ENCODE data around the gene KCNIP4.

KCNIP4 gene

DNA sequence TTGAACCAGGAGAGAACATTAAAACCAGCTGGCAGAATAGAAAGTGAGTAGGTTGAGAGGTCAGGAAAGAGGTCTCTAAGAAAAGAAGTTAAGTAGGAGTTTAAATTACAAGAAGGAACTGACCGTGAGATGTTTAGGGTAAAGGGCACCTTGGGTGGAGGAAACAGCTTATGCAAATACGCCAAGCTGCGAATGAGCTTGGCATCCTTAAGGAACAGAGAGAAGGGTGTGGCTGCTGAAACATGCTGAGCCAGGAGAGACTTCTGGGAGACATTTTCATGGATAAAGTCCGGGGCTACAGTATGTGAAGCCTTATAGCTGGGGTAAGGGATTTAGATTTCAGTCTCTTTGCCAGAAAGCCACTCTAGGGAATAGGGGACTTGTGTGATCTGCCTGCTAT, 249.1 kb downstream of the KCNIP4 start:
- in situ Hi-C loops (cut with MboI; ENCODE audit: low sequenced_read_pairs): no loop called here

DNA sequence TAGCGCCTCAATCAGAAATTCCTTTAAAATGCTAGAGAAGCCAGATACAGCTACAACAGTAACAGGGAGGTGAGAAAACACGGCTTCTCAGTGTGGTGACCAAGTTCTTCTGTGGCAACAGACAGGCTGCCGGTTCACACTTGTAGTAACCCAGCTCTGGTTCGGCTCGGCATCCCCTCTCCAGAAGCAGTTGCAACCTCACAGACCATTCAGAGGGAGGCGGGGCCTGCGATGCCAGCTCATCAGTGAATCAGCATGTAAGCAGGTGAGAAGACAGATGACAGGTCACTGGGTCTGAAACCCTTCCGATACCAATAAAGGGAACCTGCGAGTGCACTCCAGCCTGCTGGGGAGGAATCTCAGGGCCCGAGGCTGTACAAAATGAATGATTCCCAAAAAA, 251.0 kb downstream of the KCNIP4 start:
- in situ Hi-C loops (cut with MboI; ENCODE audit: low sequenced_read_pairs): no loop called here

DNA sequence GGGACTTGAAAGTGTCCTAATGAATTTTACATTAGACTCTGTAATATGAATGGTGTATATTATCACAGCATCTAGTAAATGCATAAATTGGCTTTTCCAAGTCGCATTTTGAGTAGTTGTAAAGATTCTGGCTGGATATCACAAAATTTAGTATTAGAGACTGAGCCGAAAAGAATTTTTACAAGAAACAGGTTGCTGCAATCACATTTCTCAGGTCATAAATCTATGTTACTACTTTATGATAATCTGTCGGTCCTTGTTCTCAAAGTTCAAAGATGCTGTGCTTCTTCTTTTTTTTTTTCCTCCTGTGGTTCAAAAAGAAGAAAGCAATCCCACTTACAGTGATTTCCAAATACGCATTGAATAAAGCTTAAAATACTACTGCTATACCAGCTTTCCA, 253.4 kb downstream of the KCNIP4 start:
- in situ Hi-C loops (cut with MboI; ENCODE audit: low sequenced_read_pairs): no loop called here

DNA sequence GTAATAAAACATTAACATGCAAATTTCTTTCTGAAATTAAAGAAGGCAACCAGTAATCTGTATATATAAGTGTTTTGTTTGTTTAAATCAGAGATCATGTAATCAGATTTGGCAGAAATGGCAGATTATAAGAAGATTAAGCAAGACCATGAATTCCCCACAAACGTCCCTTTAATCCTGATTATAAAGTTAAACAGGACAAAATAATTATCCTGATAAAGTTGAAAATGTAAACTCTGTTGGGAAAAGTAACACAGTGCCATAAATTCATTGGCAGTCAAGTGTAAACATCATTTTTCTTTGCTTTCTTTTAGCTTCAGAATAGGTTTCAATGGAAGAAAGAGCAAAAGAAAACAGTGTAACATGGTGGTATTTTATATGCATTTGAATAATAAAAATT, 256.3 kb downstream of the KCNIP4 start:
- in situ Hi-C loops (cut with MboI; ENCODE audit: low sequenced_read_pairs): no loop called here

DNA sequence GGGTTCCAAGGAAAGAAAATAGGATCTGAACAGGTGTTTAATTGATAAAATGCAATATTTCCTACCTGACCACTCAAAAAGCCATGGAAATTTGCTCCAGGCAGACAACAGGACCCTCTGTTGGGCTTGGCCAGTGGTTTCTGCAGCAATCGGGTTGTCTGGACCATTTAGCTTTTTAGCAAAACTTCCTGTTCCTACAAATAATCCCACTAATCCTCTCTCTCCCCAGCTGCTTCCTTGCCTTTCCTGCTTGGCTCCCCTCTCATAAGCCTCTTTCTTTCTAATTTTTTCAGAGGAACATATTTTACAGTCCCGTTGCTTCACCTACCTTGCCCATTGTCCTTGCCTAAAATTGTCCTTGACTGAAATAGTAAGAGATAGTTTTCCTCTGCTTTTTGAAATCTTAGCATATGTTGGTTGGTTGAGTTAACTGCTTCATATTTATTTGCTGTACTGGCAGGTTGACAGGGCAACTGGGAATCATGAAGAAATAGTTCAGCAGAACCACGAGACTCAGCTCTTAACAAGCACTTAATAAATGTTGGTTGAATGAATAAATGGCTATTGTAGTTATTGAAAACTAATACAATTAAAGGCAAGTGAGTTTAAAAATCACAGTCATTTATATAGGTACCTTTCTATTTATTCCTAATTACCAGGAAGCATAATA, 259.8 kb downstream of the KCNIP4 start:
- in situ Hi-C loops (cut with MboI; ENCODE audit: low sequenced_read_pairs): no loop called here

DNA sequence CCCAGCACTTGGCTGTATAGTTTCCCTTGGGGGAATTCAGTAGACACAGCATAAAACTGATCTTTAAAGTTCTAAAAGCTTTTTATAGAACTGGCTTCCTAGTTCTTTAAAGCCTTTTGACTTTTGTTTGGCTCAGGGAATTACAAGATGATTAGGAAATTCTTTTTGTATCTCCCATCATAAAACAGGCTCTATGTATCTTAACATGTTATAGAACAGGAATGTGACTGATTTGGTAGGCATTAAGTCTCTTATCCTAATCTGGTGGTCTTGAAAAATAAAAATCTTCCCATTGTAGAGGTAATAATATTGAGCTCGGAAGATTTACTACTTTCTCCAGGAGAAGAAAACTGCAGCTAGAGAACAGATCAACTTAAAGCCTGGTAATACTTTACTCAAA, 262.7 kb downstream of the KCNIP4 start:
- in situ Hi-C loops (cut with MboI; ENCODE audit: low sequenced_read_pairs): no loop called here

DNA sequence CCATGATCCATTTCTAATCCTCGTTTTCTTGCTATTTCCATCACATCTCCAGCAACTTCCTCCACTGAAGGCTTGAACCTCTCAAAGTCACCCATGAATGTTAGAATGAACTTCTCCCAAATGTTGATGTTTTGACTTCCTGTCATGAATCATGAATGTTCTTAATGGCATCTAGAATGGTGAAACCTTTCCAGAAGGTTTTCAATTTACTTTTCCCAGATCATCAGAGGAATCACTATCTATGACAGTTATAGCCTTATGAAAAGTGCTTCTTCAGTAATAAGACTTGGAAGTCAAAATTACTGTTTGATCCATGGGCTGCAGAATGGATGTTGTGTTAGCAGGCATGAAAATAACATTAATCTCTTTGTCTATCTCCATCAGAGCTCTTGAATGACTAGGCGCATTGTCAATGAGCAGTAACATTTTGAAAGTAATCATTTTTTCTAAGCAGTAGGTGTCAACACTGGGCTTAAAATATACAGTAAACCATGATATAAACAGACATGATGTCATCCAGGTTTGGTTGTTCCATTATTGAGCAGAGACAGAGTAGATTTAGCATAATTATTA, 268.2 kb downstream of the KCNIP4 start:
- in situ Hi-C loops (cut with MboI; ENCODE audit: low sequenced_read_pairs): no loop called here

DNA sequence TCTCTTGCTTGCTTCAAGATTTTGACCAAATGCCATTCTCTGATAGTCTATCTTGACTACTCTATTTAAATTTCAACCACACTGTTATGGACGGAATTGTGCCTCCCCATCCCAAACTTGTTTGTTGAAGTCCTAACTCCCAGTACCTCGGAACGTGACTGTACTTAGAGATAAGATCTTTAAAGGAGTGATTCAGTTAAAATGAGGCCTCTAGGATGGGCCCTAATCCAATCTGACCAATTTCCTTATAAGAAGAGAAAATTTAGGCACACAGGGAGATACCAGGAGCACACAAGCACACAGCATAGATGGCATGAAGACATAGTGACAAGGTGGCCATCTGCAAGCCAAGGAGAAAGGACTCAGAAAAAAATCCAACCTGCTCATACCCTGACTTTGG, 269.9 kb downstream of the KCNIP4 start:
- in situ Hi-C loops (cut with MboI; ENCODE audit: low sequenced_read_pairs): no loop called here

DNA sequence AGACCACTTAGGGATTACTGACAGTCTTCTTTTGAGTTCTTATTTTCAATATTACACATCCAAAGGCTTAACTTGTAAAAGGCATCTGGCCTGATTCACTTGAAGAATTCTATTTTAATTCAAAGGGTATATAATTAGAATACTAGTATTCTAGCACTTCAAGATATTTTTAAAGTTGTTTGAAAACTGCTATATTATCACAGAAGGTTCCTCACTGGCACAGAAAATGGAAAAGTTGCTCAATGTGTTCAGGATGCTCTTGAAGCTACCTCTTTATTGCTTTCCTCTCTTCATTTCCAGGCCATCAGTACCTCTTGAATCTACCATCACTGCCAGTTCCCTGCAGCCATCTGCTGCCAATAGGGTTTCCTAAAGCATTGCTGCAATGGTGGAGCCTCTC, 271.4 kb downstream of the KCNIP4 start:
- in situ Hi-C loops (cut with MboI; ENCODE audit: low sequenced_read_pairs): no loop called here

DNA sequence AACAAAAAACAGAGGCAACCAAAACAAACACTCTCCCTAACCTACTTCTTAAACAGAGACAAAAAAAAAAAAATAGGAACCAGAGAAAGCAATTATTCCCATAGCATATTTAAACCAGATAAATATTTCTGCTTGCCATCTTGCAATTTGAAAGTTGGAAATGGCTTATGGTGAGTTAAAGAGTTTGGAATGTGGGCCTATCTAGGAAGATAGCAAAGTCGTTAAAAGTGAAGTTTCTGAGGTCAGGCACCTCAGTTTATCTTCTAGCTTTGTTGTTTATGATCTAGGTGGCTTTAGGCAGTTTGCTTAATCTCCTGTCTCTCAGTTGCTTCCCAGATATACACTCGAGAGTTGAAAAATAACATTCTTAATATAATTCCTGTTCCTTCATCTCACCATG, 284.2 kb downstream of the KCNIP4 start:
- in situ Hi-C loops (cut with MboI; ENCODE audit: low sequenced_read_pairs): no loop called here

DNA sequence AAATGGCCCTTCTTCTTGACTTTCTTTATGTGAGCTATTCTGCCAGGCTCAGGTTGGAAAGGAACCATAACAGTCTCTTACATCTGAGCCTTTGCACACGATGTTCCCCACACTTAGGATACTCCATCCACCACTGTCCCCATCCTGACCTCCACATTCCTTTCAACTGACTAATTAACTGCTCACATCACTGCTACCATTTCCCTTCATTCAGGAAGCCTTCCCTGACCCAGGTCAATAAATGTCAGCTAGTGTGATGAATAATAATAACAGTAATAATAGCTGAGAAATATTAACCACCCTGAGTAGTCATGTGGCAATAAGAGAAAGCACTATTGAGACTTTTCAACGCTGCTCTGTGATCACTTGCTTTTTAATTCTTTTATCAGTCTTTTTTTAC, 291.7 kb downstream of the KCNIP4 start:
- in situ Hi-C loops (cut with MboI; ENCODE audit: low sequenced_read_pairs): no loop called here

DNA sequence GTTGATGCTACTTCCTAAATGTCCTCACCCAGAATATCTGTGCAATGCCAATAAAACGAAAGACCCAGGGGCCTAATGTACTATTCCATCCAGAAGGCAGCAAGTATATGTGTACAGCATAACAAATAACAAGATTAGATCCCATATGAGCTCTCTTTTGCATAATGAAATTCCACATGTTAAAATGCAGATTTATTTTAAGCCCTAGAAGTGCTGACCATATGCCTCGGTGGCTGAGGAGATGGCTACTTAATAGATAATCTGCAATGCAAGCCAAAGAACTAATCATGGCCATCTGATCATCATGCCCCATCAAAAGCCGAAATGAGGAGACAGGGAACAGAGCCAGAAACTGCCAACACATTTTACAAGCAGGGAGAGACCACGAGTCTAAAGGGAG, 293.5 kb downstream of the KCNIP4 start:
- in situ Hi-C loops (cut with MboI; ENCODE audit: low sequenced_read_pairs): no loop called here

DNA sequence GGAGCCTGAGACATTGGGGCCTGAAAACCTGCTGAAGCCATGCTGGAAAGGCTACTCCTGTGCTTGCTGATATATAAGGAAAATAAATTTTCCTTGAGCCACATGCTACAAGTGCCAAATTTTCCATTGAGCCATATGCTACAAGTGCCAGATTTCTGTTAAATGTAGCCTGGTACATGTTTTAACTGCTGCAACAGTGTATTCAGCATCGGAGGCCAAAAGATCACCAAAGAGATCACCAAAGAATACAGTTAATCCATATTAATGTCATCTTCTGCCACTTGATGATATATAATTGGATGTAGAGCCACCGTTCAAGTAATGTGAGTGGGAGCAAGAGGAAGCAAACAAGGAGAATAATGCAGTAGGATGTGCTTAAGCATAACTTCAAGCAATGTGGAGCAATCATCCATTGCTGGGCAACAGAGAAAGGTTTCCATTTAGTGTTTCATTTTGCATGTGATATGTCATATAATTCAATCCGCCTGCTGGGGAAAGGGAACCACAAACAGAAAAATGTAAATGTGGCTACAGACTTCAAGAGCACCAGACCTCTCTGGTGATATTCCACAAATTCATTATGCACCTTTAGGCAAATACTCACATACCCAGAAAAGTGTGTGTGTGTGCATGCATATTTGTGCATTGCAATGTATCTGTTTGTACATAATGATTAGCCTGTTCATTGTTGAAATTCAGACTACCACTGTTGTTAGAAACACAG, 295.9 kb downstream of the KCNIP4 start:
- in situ Hi-C loops (cut with MboI; ENCODE audit: low sequenced_read_pairs): no loop called here

DNA sequence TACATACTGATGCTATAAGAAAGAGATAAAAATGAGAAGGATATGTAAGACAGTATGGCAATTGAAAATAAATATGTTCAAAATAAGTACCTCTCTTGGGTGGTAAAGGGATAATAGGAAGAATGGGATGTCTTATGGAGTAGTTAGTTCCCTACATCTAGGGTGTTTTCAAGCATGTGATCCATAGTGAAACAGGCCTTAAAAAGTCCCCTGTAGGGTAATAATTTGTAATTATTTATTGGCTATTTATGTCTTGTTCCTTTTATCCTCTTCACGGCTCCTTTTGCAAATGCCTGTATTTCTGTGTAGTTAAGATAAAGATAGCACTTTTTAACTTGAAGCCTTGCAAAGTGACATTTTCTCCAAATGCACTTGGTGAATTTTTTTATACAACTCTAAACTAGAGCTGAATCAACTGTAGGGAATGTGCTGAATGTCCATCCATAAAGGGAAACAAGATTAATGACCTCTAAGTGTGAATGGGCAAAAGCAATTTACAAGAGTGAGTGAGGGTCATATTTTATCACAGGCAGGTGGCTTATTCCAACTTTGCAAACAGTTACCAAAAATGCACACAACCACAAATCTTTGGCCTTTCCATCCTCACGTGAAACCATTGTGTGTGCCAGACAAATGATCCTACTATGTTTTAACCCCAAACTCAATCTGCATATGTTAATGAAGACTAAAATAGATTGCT, 299.0 kb downstream of the KCNIP4 start:
- in situ Hi-C loops (cut with MboI; ENCODE audit: low sequenced_read_pairs): no loop called here

DNA sequence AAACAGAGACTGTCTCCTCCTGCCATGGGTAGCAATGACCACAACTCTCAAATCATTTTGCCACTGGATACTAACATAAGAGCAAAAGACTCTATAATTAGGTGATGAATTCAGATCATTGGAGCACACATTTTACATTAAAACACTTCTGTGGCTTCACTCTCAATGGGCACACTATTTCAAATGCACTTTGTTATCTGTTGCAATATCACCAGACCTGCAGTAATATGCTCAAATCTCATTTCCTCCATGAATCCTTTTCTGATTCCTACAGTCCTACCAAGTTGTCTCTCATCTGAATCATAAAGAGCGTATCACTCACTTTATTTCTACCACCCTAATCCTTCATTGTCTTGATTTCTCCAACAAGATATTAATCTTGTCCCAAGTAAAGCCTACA, 302.8 kb downstream of the KCNIP4 start:
- in situ Hi-C loops (cut with MboI; ENCODE audit: low sequenced_read_pairs): no loop called here

DNA sequence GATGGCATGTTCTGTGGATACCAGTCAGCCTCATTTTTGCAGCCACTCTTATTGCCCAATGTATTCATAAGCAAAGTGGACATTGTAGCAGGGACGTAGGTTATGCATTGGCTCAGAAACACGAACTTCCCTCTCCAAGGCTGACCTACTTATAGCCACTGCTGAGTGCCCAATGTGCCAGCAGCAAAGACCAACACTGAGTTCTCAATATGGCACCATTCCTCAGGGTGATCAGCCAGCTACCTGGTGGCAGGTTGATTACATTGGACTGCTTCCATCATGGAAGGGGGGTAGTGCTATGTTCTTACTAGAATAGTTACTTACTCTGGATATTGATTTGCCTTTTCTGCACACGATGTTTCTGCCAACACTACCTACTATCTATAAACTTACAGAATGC, 306.9 kb downstream of the KCNIP4 start:
- in situ Hi-C loops (cut with MboI; ENCODE audit: low sequenced_read_pairs): no loop called here

DNA sequence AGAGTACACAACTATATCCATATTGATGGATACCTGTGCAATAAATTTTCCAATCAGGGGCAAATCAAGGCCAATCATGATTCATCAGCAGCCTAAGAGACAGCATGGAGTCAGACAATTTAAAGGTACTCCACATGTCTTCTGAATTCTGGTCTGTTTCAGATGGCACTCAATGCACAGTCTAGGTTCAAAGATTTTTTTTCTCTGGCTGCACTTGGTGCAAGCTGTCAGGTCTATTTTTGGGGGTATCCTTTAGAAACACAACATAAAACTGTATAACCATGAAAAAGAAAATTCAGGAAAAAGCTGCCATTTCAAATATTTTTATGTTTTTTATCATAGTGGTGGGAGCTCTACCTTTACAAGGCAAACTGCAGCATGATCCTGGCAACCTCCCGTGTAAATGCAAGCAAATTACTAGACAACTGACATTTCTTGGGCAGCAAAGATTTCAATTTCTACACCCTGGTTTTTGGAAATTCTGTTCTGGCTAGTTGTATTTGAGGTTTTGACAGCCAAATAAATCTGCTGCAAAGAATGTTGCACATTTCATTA, 310.3 kb downstream of the KCNIP4 start:
- in situ Hi-C loops (cut with MboI; ENCODE audit: low sequenced_read_pairs): no loop called here

DNA sequence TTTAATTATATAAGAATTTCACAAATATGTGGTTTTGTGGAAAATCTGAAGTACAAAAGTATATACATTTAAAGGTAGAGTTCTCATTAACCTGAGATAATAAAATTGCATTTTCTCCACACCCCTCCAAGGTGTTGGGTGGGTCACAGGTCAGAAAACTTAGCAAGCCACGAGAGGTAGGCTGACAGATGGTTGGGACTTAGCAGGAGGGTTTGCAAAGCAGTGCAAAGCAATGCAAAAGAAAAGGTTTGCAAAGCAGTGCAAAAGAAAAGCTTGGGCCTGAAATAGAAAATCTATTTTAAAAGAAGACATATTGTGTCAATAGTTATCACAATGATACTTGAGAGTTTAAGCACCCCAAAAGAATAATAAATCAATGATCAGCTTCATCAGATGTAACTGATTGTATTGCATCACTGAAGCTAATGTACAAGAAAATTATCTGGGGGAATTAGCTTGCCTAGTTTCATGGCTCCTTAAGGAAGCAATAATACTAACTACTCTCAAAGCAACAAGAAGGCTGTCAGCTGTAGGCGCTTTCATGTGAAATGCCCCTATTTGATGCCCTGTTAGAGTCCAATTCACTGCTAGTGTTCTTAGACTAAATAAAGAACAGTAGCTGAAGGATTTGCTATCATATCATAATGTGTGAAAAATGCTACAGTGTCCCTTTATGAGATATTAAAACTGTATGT, 319.5 kb downstream of the KCNIP4 start:
- in situ Hi-C loops (cut with MboI; ENCODE audit: low sequenced_read_pairs): no loop called here

DNA sequence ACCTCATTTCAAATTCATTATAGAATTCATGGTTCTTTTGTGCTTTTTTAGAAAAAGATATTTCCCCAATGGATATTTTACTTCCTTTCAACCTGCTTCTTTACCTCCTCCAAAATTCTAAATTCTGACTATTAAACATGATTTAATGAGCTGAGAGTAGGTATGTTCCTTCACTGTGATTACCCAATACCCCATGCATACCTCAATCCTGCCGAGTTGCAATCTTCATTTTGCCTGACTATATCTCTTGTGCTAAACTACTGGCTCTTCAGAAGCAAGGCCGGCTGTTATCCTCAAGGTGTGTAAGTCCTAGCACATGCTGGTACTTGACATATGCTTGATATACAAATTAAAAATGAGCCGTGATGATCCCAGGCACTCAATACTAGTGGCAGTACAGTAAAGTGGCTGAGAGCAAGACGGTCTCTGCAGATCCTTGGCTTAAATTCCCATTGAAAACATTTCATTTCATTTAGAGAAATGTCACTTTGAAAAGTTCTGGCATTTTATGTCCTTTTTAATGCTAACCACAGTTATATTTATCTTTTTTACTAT, 320.4 kb downstream of the KCNIP4 start:
- in situ Hi-C loops (cut with MboI; ENCODE audit: low sequenced_read_pairs): no loop called here

DNA sequence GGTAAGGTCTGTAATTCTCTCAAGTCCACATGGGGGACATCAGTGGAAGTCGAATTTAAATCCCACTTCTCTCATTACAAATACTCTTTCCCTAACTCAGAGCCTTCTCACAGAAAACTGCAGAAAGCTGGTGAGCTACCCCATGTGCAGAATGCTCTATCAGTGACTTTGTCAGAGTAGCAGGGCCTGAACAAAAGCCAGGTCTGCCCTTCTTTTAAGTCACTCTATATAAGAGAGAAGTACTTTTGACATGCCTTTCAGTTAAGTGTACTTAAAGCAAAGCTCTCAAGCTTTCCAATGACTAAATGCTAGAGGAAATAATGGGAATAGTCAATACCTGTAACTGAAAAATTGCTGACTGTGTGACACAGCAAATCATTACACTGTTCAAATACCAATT, 323.1 kb downstream of the KCNIP4 start:
- in situ Hi-C loops (cut with MboI; ENCODE audit: low sequenced_read_pairs): no loop called here

DNA sequence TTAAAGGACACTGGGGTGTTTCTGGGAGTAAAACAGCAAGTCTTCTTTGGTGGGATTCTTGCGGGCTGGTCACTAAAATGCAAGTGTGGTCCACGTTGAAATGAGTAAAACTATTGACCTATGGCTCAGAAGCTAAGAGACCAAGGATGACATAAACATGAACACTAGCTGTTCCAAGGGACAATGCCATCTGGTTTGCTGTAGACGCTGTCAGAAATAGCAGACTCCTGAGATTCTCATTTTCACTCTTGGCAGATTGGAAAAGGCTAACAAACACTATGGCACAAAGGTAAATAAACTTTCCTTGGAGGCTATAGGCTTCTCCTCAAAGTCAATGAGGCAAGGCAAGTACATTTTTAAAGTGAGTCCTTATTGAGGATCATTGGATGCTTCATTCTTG, 343.6 kb downstream of the KCNIP4 start:
- in situ Hi-C loops (cut with MboI; ENCODE audit: low sequenced_read_pairs): no loop called here
